ENCODE data around the gene HYAL4.
"Not testable (repeated sequence)": the region's sequence is repeated elsewhere in the genome, so short reads cannot be mapped to it uniquely, and the experiment has no call there.

The HYAL4 gene

GRCh38 chr7:123847868-123848267 lies 2.9 kb downstream of the HYAL4 start:
- H3K4me3 ChIP-seq (ENCODE audit: low read depth, low read length) = no peak overlapping the region
- DNase-seq (ENCODE audit: low read depth) = no peak
- TF ChIP-seq CTCF (IDR thresholded peaks at IDR 0.05; ENCODE audit: low read depth, low read length, missing control alignments) = no peak

- no peak overlapping the region for H3K4me3 ChIP-seq (ENCODE audit: low read depth, low read length)
- DNase-seq (ENCODE audit: low read depth) = no peak
- TF ChIP-seq CTCF (IDR thresholded peaks at IDR 0.05; ENCODE audit: low read depth, low read length, missing control alignments) = no peak
Measured at GRCh38 chr7:123849855-123850254, 4.9 kb downstream of the HYAL4 start.

- DNase-seq (ENCODE audit: low read depth) = not testable (repeated sequence)
Measured at GRCh38 chr7:123851404-123851803, 6.4 kb downstream of the HYAL4 start.

GRCh38 chr7:123854291-123854690 lies 9.3 kb downstream of the HYAL4 start:
- DNase-seq (ENCODE audit: low read depth); H3K4me3 ChIP-seq (ENCODE audit: low read depth, low read length): not testable (repeated sequence)

More at GRCh38 chr7:123851404-123851803, 6.4 kb downstream of the HYAL4 start:
- not testable (repeated sequence) for H3K4me3 ChIP-seq (ENCODE audit: low read depth, low read length)

GRCh38 chr7:123856428-123856827 lies 11.5 kb downstream of the HYAL4 start:
- H3K4me3 ChIP-seq (ENCODE audit: low read depth, low read length); DNase-seq (ENCODE audit: low read depth): not testable (repeated sequence)

GRCh38 chr7:123860848-123861247 lies 15.9 kb downstream of the HYAL4 start:
- no peak overlapping the region for H3K4me3 ChIP-seq (ENCODE audit: low read depth, low read length)
- no peak for TF ChIP-seq CTCF (IDR thresholded peaks at IDR 0.05; ENCODE audit: low read depth, low read length, missing control alignments)
- no peak for DNase-seq (ENCODE audit: low read depth)

GRCh38 chr7:123862775-123863174 lies 17.8 kb downstream of the HYAL4 start:
- TF ChIP-seq CTCF (IDR thresholded peaks at IDR 0.05; ENCODE audit: low read depth, low read length, missing control alignments) = no peak
- no peak overlapping the region for H3K4me3 ChIP-seq (ENCODE audit: low read depth, low read length)
- DNase-seq (ENCODE audit: low read depth) = no peak

- DNase-seq (ENCODE audit: low read depth) = no peak
- no peak for TF ChIP-seq CTCF (IDR thresholded peaks at IDR 0.05; ENCODE audit: low read depth, low read length, missing control alignments)
- H3K4me3 ChIP-seq (ENCODE audit: low read depth, low read length) = no peak overlapping the region
Measured at GRCh38 chr7:123863461-123863860, 18.5 kb downstream of the HYAL4 start.

GRCh38 chr7:123864012-123864411 lies 19.0 kb downstream of the HYAL4 start:
- no peak for DNase-seq (ENCODE audit: low read depth)
- no peak for TF ChIP-seq CTCF (IDR thresholded peaks at IDR 0.05; ENCODE audit: low read depth, low read length, missing control alignments)
- no peak overlapping the region for H3K4me3 ChIP-seq (ENCODE audit: low read depth, low read length)

All from GM12864 (cell line).